Psoas muscle (tissue), 8 donors: Measurements from ENCODE around the gene AACS. TPM values are rescaled to one million over a fixed set of nuclear protein-coding genes. Genes with fewer than 3 reads are reported as not detected.
"Not testable (repeated sequence)": the region's sequence is repeated elsewhere in the genome, so short reads cannot be mapped to it uniquely, and the experiment has no call there.

Experiments
- ATAC-seq, 4 donors: fragments of 200-7000 bp; cut with Tn5 transposase; one replicate each; pipeline ENCODE4 v1.9.1; 2020; ENCODE audit warnings: moderate library complexity in 3 of 4, mild to moderate bottlenecking in 2 of 4
- DNase-seq, 2 donors: peaks; one replicate each; pipeline ENCODE4 v3.0.0-alpha.2; 2020
- H3K27ac ChIP-seq: fragments of 200-600 bp; one replicate; pipeline ENCODE4 v1.8.0; 2022
- H3K27me3 ChIP-seq, 3 donors: fragments of 200-600 bp in 1 of 3; one replicate each; pipeline versions ENCODE4 v1.6.1 to v1.8.0; 2013 to 2022; ENCODE audit warnings: low read length in 2 of 3, mild to moderate bottlenecking in 2 of 3, moderate library complexity in 1 of 3; ENCODE audit not compliant: insufficient read depth in 3 of 3
- H3K36me3 ChIP-seq, 2 donors: fragments of 200-600 bp in 1 of 2; one replicate each; pipeline versions ENCODE4 v1.6.1 to v1.8.0; 2013 to 2022; ENCODE audit warnings: low read depth in 1 of 2, mild to moderate bottlenecking in 1 of 2, moderate library complexity in 1 of 2; ENCODE audit not compliant: insufficient read depth in 1 of 2
- H3K4me1 ChIP-seq: fragments of 200-600 bp; one replicate; pipeline ENCODE4 v1.8.0; 2022
- H3K4me3 ChIP-seq: fragments of 200-600 bp; one replicate; pipeline ENCODE4 v1.8.0; 2022; ENCODE audit warnings: mild to moderate bottlenecking
- H3K9me3 ChIP-seq: fragments of 200-600 bp; one replicate; pipeline ENCODE4 v1.8.0; 2022
- WGBS, 3 donors: extraction: QIAGEN DNeasy Blood & Tissue Kit; methylation state at CpG; one replicate each; pipeline versions ENCODE4 v1.1.6 to v1.1.7; 2013; 5-methylcytosine and 5-hydroxymethylcytosine counted together
- intact Hi-C, 2 donors: fragments of 100-400 bp; cut with DNase I; formaldehyde crosslinking; loops; one replicate each; pipeline versions ENCODE4 v1.11.0 to v1.14.2; 2022
- polyA plus RNA-seq, 3 donors: library from polyadenylated mRNA; stranded (reverse); fragments of 200-250 nt; gene quantifications; one replicate each; pipeline ENCODE4 v1.2.3, GENCODE V29; 2013
- total RNA-seq, 4 donors: library from RNA; stranded (reverse); fragmentation: NEBNext Ultra II Directional in 2 of 4; extraction: Animal tissue kit (Norgen Biotek cat#: 25700) in 2 of 4; gene quantifications; one replicate each; pipeline versions ENCODE4 v1.2.1 to v1.2.4, GENCODE V29; 2021 to 2023
- TF ChIP-seq, protein P1 (sequence below): fragments of 200-600 bp; IDR thresholded peaks from one replicate; pipeline ENCODE4 v1.8.0; 2022; ENCODE audit warnings: antibody characterized with exemption
- donor health status: healthy with polysubstance abuse.
- donor health status: DM: no; HTN: no; CAD: no; lungs with moderate emphysema.
- donor health status: Bipolar disorder and iron deficiency.
- donor health status: healthy.
- donor health status: DM: yes; HTN: yes; CAD: no.
- donor health status: DM: no; HTN: no; CAD: no.
- donor health status: DM: no; HTN: no; CAD: no.
- donor health status: DM: yes; HTN: yes; CAD: no.

Gene AACS
- total and polyA plus RNA-seq, 7 donors: 3.2 to 9.5 (median 5.7) TPM

DNA sequence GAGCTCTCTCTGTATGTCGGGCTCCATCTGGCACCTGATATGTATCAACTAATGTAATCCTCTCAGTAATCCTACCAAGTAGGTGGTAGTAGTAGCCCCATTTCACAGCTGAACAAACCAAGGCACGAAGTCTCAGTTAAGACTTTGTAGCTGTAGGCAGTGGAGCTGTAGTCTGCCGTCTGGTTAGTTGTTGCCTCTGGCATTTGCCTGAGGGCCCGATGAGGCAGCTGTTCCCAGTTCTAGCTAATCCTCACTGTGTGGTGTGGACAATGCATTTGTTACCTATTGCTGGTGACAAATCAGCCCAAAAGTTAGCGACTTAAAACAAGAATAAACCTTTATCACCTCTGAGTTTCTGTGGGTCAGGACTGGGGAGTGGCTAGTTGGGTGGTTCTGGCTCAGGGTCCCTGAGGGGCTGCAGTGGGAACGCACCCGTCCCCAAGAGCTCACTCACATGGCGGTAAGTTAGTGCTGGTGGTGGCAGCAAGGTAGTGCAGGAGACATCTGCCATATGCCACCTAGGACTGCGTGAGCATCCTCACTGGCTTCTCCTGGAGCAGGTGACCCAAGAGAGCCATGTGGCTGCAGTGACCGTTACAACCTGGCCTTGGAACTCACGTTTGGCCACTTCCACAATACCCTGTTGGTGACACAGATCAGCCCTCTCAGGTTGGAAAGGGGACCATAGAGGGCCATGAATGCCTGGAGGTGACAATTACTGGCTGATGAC is 5.6 kb downstream of the AACS start:
- H3K9me3 ChIP-seq: no peaks in the 10 kb centered on the region
- H3K4me3 ChIP-seq: no peak overlapping the region
- no peaks in the 10 kb centered on the region for H3K36me3 ChIP-seq
- ATAC-seq: no peak
- H3K4me1 ChIP-seq: peaks cover 13% of the 10 kb centered on the region
- no peak overlapping the region for H3K27ac ChIP-seq
- TF ChIP-seq, protein P1, sequence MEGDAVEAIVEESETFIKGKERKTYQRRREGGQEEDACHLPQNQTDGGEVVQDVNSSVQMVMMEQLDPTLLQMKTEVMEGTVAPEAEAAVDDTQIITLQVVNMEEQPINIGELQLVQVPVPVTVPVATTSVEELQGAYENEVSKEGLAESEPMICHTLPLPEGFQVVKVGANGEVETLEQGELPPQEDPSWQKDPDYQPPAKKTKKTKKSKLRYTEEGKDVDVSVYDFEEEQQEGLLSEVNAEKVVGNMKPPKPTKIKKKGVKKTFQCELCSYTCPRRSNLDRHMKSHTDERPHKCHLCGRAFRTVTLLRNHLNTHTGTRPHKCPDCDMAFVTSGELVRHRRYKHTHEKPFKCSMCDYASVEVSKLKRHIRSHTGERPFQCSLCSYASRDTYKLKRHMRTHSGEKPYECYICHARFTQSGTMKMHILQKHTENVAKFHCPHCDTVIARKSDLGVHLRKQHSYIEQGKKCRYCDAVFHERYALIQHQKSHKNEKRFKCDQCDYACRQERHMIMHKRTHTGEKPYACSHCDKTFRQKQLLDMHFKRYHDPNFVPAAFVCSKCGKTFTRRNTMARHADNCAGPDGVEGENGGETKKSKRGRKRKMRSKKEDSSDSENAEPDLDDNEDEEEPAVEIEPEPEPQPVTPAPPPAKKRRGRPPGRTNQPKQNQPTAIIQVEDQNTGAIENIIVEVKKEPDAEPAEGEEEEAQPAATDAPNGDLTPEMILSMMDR: no peak
- no peaks in the 10 kb centered on the region for H3K27me3 ChIP-seq
- no peak for DNase-seq
- intact Hi-C loops: no loop called here
- 84 to 90% (median 86%) methylated on average over 11 of the region's 11 CpGs for WGBS, 3 donors

DNA sequence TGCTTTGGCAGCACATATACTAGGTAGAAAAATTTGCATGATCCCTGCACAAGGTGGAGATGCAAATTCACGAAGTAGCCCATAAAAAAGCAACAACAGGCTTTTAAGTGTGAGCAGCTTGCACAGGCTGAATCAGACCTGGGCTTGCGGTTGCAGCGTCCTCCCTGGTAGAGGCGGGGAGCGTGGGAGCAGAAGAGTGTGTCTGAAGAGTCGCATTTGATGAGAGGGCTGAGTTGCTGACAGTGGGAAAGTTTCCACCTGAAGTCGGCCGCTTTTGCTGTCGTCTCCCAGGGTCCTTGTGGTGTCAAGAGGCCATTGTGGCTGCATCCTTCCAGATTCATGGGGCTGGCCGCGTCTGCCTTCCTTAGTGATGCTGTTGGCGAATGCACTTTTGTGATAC is 6.2 kb downstream of the AACS start:
- WGBS, 3 donors: 94 to 96% (median 95%) methylated on average over 12 of the region's 12 CpGs
- no peak overlapping the region for H3K4me3 ChIP-seq
- H3K36me3 ChIP-seq: peaks cover 0 to 5% of the 10 kb centered on the region in 2 donors
- H3K27me3 ChIP-seq: no peaks in the 10 kb centered on the region
- no peak overlapping the region for H3K27ac ChIP-seq
- H3K4me1 ChIP-seq: peaks cover 10% of the 10 kb centered on the region
- intact Hi-C loops: no loop called here
- TF ChIP-seq, protein P1: no peak
- no peak for DNase-seq
- no peak for ATAC-seq
- no peaks in the 10 kb centered on the region for H3K9me3 ChIP-seq

DNA sequence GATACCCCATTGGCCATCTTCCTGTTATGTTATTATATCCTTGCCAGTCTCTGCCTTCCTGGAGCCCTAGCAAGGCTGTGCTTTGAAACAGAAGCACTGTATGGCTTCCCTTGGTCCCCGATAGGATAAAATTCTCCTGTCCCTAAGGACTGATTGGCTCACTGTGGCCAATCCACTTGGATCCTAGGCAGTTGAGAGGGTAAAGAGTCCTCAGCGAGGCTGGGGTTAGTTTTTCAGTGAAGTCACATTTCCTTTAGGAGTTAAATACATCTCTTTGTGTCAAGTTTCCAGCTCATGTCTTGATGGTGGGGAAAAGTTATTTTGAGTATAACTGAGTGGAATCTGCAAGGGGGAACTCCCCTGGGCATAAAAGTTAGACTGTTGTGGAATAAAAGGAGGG is 7.3 kb downstream of the AACS start:
- intact Hi-C loops: no loop called here
- TF ChIP-seq, protein P1: no peak
- Histone ChIP-seq H3K27me3 (no peaks in the 10 kb centered on the region), H3K4me1 (peaks cover 7% of the 10 kb centered on the region), H3K4me3 (no peak overlapping the region), H3K9me3 (no peaks in the 10 kb centered on the region), H3K27ac (no peak overlapping the region), H3K36me3 (peaks cover 0 to 16% of the 10 kb centered on the region in 2 donors)
- WGBS, 3 donors: 90 to 92% (median 91%) methylated on average over 2 of the region's 2 CpGs
- no peak for DNase-seq
- ATAC-seq: no peak

DNA sequence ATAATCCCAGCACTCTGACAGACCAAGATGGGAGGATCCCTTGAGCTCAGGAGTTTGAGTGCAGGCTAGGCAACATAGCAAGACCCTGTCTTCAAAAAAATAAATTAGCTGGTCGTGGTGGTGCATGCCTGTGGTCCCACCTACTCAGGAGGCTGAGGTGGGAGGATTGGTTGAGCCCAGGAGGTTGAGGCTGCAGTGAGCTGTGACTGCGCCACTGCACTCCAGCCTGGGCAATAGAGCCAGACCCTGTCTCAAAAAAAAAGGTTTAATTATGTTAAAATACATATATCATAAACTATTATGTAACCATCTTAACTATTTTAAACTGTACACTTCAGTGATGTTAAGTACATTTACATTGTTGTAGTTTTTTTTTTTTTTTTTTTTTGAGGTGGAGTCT is 9.1 kb downstream of the AACS start:
- H3K27ac ChIP-seq, H3K27me3 ChIP-seq, H3K4me1 ChIP-seq, ATAC-seq, DNase-seq, H3K9me3 ChIP-seq, intact Hi-C loops, H3K4me3 ChIP-seq: not testable (repeated sequence)
- peaks cover 0 to 25% of the 10 kb centered on the region in 2 donors for H3K36me3 ChIP-seq
- 89 to 94% (median 90%) methylated on average over 2 of the region's 2 CpGs for WGBS, 3 donors

DNA sequence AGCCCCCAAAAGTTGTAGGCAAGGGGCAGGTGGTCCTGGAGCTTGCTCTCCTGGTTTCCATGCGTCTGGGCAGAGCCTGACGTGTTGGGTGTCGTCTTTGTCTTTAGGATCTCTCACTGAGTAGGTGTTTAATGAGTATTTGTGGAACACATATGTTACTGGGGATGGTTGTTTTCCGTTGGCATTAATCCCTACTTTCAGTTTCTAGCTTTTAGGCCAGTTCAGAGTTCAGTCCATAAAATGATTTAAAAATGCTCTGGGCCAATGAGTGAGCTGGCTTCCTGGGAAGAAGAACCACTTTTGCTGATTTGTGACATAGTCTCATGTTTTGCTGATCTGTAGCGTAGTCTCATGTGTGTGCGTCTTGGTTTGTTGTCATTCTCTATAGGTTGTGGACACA is 10.9 kb downstream of the AACS start:
- WGBS, 3 donors: 93 to 96% (median 95%) methylated on average over 6 of the region's 6 CpGs
- ATAC-seq (no peak), DNase-seq (no peak)
- Histone ChIP-seq H3K36me3 (peaks cover 0 to 25% of the 10 kb centered on the region in 2 donors), H3K9me3 (no peaks in the 10 kb centered on the region), H3K4me1 (no peaks in the 10 kb centered on the region), H3K4me3 (no peak overlapping the region), H3K27ac (no peak overlapping the region), H3K27me3 (no peaks in the 10 kb centered on the region)
- TF ChIP-seq, protein P1: no peak
- intact Hi-C loops: no loop called here
